Measurements from ENCODE around the gene RAG1.

The RAG1 gene

GRCh38 chr11:36615826-36616225 is 48.0 kb downstream of the RAG1 start:
- H3K79me2 ChIP-seq (ENCODE audit: control insufficient read depth, low read length): no peaks in the 10 kb centered on the region
- H4K20me1 ChIP-seq (ENCODE audit: control insufficient read depth, insufficient read depth, low read depth, low read length): no peaks in the 10 kb centered on the region
- H3K9me3 ChIP-seq (ENCODE audit: control insufficient read depth, insufficient read depth, low read length): no peaks in the 10 kb centered on the region
- peaks cover 9% of the 10 kb centered on the region for H3K27me3 ChIP-seq (ENCODE audit: control insufficient read depth, low read length)
- H3K9me2 ChIP-seq (replicated peaks; ENCODE audit: control insufficient read depth, low read length): no peaks in the 10 kb centered on the region
- H3F3A ChIP-seq (ENCODE audit: control insufficient read depth, insufficient read depth): no peaks in the 10 kb centered on the region
- no peaks in the 10 kb centered on the region for H3K36me3 ChIP-seq (ENCODE audit: control insufficient read depth, low read length)
- TF ChIP-seq EZH2phosphoT487 (IDR thresholded peaks at IDR 0.05; ENCODE audit: borderline replicate concordance, low read length) (no peak), CTCF (IDR thresholded peaks at IDR 0.05; ENCODE audit: low read depth, low read length, poor library complexity, severe bottlenecking) (no peak)
- H3K4me2 ChIP-seq (ENCODE audit: low read length): no peak overlapping the region
- no peak overlapping the region for H3K4me3 ChIP-seq (ENCODE audit: low read length)
- no peaks in the 10 kb centered on the region for H3K4me1 ChIP-seq (ENCODE audit: control insufficient read depth, low read length)
- no peak overlapping the region for H3K27ac ChIP-seq (ENCODE audit: low read depth, low read length)

GRCh38 chr11:36617543-36618362 is 49.9 kb downstream of the RAG1 start:
- Histone ChIP-seq H3K4me2 (ENCODE audit: low read length) (no peak overlapping the region), H3K4me3 (ENCODE audit: low read length) (no peak overlapping the region), H3F3A (ENCODE audit: control insufficient read depth, insufficient read depth) (no peaks in the 10 kb centered on the region), H3K4me1 (ENCODE audit: control insufficient read depth, low read length) (no peaks in the 10 kb centered on the region), H3K36me3 (ENCODE audit: control insufficient read depth, low read length) (no peaks in the 10 kb centered on the region), H4K20me1 (ENCODE audit: control insufficient read depth, insufficient read depth, low read depth, low read length) (no peaks in the 10 kb centered on the region), H3K9me3 (ENCODE audit: control insufficient read depth, insufficient read depth, low read length) (no peaks in the 10 kb centered on the region), H3K9me2 (replicated peaks; ENCODE audit: control insufficient read depth, low read length) (no peaks in the 10 kb centered on the region), H3K27ac (ENCODE audit: low read depth, low read length) (no peak overlapping the region), H3K79me2 (ENCODE audit: control insufficient read depth, low read length) (no peaks in the 10 kb centered on the region), H3K27me3 (ENCODE audit: control insufficient read depth, low read length) (peaks cover 9% of the 10 kb centered on the region)
- no peak for TF ChIP-seq CTCF (IDR thresholded peaks at IDR 0.05; ENCODE audit: low read depth, low read length, poor library complexity, severe bottlenecking)
- TF ChIP-seq EZH2phosphoT487 (IDR thresholded peaks at IDR 0.05; ENCODE audit: borderline replicate concordance, low read length): no peak

- no peaks in the 10 kb centered on the region for H3F3A ChIP-seq (ENCODE audit: control insufficient read depth, insufficient read depth)
- no peaks in the 10 kb centered on the region for H3K79me2 ChIP-seq (ENCODE audit: control insufficient read depth, low read length)
- no peaks in the 10 kb centered on the region for H4K20me1 ChIP-seq (ENCODE audit: control insufficient read depth, insufficient read depth, low read depth, low read length)
- no peak overlapping the region for H3K4me2 ChIP-seq (ENCODE audit: low read length)
- no peaks in the 10 kb centered on the region for H3K9me3 ChIP-seq (ENCODE audit: control insufficient read depth, insufficient read depth, low read length)
- no peak overlapping the region for H3K4me3 ChIP-seq (ENCODE audit: low read length)
- no peaks in the 10 kb centered on the region for H3K4me1 ChIP-seq (ENCODE audit: control insufficient read depth, low read length)
- no peak for TF ChIP-seq CTCF (IDR thresholded peaks at IDR 0.05; ENCODE audit: low read depth, low read length, poor library complexity, severe bottlenecking)
- TF ChIP-seq EZH2phosphoT487 (IDR thresholded peaks at IDR 0.05; ENCODE audit: borderline replicate concordance, low read length): no peak
- H3K36me3 ChIP-seq (ENCODE audit: control insufficient read depth, low read length): no peaks in the 10 kb centered on the region
- no peak overlapping the region for H3K27ac ChIP-seq (ENCODE audit: low read depth, low read length)
- H3K9me2 ChIP-seq (replicated peaks; ENCODE audit: control insufficient read depth, low read length): no peaks in the 10 kb centered on the region
- peaks cover 9% of the 10 kb centered on the region for H3K27me3 ChIP-seq (ENCODE audit: control insufficient read depth, low read length)
Observed at GRCh38 chr11:36618363-36619047, 50.7 kb downstream of the RAG1 start.
